Mammary epithelial cell (primary cell): ENCODE results near the gene MMP2.

Experiments
- CTCF ChIP-seq, 2 donors: IDR thresholded peaks in 1 of 2; conservative IDR thresholded peaks in 1 of 2; 2 replicates each; pipeline ENCODE4 v1.5.1; 2011 to 2012; ENCODE audit warnings: inconsistent platforms in 2 of 2, low read length in 2 of 2, mild to moderate bottlenecking in 2 of 2, control low read depth in 1 of 2, low read depth in 1 of 2; ENCODE audit not compliant: insufficient read depth in 1 of 2; ENCODE audit errors: extremely low read depth in 1 of 2
- EZH2 ChIP-seq: IDR thresholded peaks from 2 replicates; pipeline ENCODE4 v1.6.1; 2012; ENCODE audit warnings: low read length, inconsistent platforms, borderline replicate concordance

- TF ChIP-seq CTCF (conservative IDR thresholded peaks at IDR 0.05 in 1 of 2, IDR thresholded peaks at IDR 0.05 in 1 of 2; ENCODE audit: extremely low read depth in 1 of 2, insufficient read depth in 1 of 2, low read depth in 1 of 2, low read length in 2 of 2) = no peak
- no peak for TF ChIP-seq EZH2
Observed at GRCh38 chr16:55506708-55507107, 27.7 kb downstream of the MMP2 start.
